Brain microvascular endothelial cell (primary cell): ENCODE results near the gene TCF12.

ENCODE experiments used
- DNase-seq: peaks from one replicate; pipeline ENCODE4 v3.0.0-alpha.2; 2020
- H3K27ac ChIP-seq: fragments of 250-450 bp; sonication (Bioruptor Pico); 2 replicates; pipeline ENCODE4 v1.5.1; 2020; ENCODE audit warnings: mild to moderate bottlenecking, moderate library complexity
- H3K27me3 ChIP-seq: fragments of 250-450 bp; sonication (Bioruptor Pico); replicated peaks from 2 replicates; pipeline ENCODE4 v1.5.1; 2020; ENCODE audit warnings: mild to moderate bottlenecking
- H3K36me3 ChIP-seq: fragments of 250-450 bp; sonication (Bioruptor Pico); replicated peaks from 2 replicates; pipeline ENCODE4 v1.5.1; 2020; ENCODE audit warnings: mild to moderate bottlenecking
- H3K4me3 ChIP-seq: 2 replicates; pipeline ENCODE4 v1.5.1; 2011; ENCODE audit warnings: low read depth, mild to moderate bottlenecking, control low read depth, low read length, moderate library complexity
- in situ Hi-C: cut with HindIII; loops from 2 replicates; pipeline ENCODE4 v1.10.0; 2017; ENCODE audit warnings: low sequenced_read_pairs, low pct_ligation_motif_present
- TF ChIP-seq, protein P1 (sequence below): IDR thresholded peaks from 2 replicates; pipeline ENCODE4 v1.5.1; 2011; ENCODE audit warnings: low read depth, mild to moderate bottlenecking, moderate library complexity, low read length, control low read depth, inconsistent platforms; ENCODE audit errors: missing control alignments

The TCF12 gene

DNA sequence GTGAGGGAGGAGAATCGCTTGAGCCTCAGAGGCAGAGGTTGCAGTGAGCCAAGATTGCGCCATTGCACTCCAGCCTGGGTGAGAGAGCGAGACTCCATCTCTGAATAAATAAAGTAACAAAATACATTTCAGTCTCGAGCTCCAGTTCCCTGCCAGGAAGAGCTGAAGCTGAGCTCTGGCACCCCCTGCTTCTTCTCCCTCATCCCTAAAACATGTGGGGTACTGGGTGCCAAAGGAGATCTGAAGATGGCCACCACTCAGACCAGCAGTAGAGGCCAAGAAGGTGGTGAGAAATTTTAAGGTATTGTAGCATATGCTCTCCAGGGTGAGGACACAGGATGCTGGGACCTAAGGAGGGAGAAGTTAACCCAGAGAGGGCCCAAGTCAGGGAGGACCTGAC lies 382.9 kb downstream of the TCF12 start:
- in situ Hi-C loops = no loop called here
- no peak overlapping the region for H3K27ac ChIP-seq
- no peak overlapping the region for H3K4me3 ChIP-seq
- no peaks in the 10 kb centered on the region for H3K27me3 ChIP-seq
- TF ChIP-seq, protein P1, sequence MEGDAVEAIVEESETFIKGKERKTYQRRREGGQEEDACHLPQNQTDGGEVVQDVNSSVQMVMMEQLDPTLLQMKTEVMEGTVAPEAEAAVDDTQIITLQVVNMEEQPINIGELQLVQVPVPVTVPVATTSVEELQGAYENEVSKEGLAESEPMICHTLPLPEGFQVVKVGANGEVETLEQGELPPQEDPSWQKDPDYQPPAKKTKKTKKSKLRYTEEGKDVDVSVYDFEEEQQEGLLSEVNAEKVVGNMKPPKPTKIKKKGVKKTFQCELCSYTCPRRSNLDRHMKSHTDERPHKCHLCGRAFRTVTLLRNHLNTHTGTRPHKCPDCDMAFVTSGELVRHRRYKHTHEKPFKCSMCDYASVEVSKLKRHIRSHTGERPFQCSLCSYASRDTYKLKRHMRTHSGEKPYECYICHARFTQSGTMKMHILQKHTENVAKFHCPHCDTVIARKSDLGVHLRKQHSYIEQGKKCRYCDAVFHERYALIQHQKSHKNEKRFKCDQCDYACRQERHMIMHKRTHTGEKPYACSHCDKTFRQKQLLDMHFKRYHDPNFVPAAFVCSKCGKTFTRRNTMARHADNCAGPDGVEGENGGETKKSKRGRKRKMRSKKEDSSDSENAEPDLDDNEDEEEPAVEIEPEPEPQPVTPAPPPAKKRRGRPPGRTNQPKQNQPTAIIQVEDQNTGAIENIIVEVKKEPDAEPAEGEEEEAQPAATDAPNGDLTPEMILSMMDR = no peak
- no peak for DNase-seq
- H3K36me3 ChIP-seq = no peaks in the 10 kb centered on the region

DNA sequence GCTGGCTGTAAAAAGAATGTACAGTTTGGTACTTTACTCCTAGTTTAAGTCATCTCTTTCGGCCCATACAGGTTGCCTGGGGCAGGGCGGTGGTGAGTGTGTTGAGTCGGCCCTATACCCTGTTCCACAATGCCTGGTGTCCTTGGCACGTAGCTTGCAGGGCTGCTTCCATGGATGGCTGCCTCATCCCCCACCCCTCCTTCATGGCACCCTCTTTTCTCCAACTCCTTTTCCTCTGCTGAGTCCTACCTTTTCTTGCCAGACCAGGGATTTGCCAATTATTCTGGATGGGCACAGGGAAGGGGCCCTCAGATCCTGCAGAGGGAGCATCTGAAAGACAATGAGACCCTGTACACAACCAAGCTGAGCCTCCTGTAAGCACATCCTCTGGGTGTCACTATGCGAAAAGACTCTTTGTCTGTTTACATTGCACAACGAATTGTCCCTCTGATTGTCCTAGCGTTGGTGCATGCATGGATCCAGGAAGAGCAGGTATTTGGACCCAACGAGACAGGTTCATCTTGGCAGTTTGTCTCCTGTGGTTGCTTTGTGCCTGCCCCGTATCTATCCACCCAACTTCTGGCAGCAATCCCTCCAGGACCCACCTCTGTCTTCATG lies 384.3 kb downstream of the TCF12 start:
- TF ChIP-seq, protein P1 = no peak
- H3K4me3 ChIP-seq = no peak overlapping the region
- DNase-seq = no peak
- no peaks in the 10 kb centered on the region for H3K27me3 ChIP-seq
- H3K36me3 ChIP-seq = no peaks in the 10 kb centered on the region
- in situ Hi-C loops = no loop called here
- H3K27ac ChIP-seq = no peak overlapping the region

DNA sequence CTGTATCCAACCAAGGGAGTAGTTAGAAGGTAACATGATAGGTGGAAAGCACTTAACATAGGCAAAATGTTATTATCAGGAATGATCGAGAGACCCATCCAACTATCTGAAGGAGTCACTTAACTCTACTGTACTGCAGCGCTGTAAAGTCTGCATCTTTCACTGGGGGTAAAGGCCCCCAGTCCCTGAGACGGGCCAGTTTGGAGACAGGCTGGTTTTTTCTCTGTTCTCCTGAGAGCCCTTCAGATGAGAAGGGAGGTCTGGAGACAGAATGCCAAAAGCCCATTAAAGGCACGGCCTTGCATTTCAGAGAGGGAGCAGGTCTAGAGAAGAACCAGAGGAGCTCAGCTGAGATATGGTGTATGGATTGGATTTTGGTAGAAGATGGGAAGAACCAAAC lies 386.6 kb downstream of the TCF12 start:
- H3K36me3 ChIP-seq = no peaks in the 10 kb centered on the region
- in situ Hi-C loops = no loop called here

DNA sequence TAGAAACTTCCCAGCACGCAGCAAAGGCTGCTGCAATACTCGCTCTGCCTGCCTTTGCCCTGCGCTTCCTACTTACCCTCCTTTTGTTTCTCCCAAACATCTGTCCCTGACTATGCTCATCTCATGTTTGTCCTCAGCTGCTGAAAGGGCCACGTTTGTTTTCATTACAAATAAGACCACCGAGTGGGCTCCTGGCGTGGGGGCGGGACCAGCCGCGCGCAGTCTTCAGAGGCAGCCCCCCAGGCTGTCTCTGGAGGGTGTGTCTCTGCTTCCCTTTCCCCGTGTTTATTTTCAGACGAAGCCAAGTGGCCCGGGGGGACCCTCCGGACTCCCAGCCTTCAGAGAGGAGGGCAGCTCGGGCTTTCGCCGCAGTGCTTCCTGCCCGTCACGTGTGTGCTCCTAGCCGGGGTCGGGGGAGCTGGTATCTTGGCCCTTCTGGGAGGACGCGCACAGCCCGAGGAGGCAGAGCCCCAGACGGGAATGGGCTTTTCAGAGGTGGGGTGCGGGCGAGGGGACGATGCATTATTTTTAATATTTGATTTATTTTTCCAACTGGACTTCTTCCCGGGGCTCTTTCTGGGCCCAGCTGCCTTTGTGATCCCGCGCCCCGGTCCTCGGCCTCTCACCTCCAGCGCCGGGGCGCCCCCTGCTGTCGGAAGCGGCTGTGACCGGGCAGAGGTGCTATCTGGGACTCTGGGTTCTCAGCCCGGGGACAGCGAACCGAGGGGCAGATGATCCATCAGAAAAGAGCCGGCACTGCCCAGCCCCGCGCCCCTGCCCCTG lies 387.9 kb downstream of the TCF12 start:
- DNase-seq = peak; percentile 48
- no peak overlapping the region for H3K27ac ChIP-seq
- TF ChIP-seq, protein P1 = peak; percentile 92
- H3K36me3 ChIP-seq = no peaks in the 10 kb centered on the region
- H3K27me3 ChIP-seq = no peaks in the 10 kb centered on the region
- in situ Hi-C loops = no loop called here
- peak overlapping the region; percentile 69 for H3K4me3 ChIP-seq

More for the DNA sequence above, 386.6 kb downstream of the TCF12 start:
- Histone ChIP-seq H3K27ac (no peak overlapping the region), H3K27me3 (no peaks in the 10 kb centered on the region), H3K4me3 (no peak overlapping the region)
- no peak for DNase-seq
- TF ChIP-seq, protein P1 = no peak

DNA sequence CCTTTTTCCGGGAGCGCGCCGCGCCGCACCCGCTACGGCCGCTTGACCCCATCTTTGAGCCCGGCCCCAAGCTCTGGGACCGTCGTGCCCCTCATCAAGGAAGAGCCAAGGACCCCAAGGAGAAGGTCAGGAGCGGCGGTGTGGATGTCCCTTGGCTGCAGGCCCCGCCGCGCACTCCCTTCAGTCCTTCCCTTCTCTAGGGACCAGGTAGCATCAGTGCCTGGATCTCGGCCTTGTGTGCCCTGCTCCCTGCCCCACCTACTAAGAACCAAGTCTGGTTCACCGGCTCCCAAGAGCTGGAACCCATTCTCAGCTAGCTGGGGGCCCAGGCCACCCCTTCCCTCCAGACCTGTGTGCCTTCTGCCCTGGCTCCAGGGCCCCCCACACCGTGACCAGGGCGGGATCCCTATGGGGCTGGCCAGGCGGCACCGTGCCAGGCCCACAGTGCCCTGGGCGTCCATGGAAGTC lies 388.5 kb downstream of the TCF12 start:
- Histone ChIP-seq H3K27me3 (no peaks in the 10 kb centered on the region), H3K4me3 (peak overlapping the region; percentile 69), H3K36me3 (no peaks in the 10 kb centered on the region), H3K27ac (no peak overlapping the region)
- TF ChIP-seq, protein P1 = no peak
- DNase-seq = no peak
- in situ Hi-C loops = no loop called here
